ENCODE data around the gene COX8C.

- TF ChIP-seq EZH2 (IDR thresholded peaks at IDR 0.05), result no peak
- TF ChIP-seq POLR2AphosphoS5 (IDR thresholded peaks at IDR 0.05; ENCODE audit: borderline replicate concordance, low read depth, low read length), result no peak
Observed at GRCh38 chr14:93381644-93382043, 34.7 kb downstream of the COX8C start.
